ENCODE data around the gene FOXP2. TPM values are rescaled to one million over a fixed set of nuclear protein-coding genes. Genes with fewer than 3 reads are reported as not detected.

FOXP2 gene
- total RNA-seq, 2 experiments from 2014 or later: not detected

GRCh38 chr7:114450431-114450830, 35.8 kb downstream of the FOXP2 start:
- ATAC-seq (ENCODE audit: poor library complexity) (no peak), DNase-seq (no peak)
- Histone ChIP-seq H3K9me3 (ENCODE audit: control insufficient read depth in 1 of 2, insufficient read depth in 1 of 2, low read length in 2 of 2) (no peaks in the 10 kb centered on the region), H3K4me3 (ENCODE audit: low read length) (no peak overlapping the region), H3K27ac (ENCODE audit: low read depth in 1 of 2, low read length in 2 of 2) (no peak overlapping the region), H3K4me1 (ENCODE audit: insufficient read depth, low read length) (no peaks in the 10 kb centered on the region), H3K27me3 (ENCODE audit: control insufficient read depth in 1 of 2, insufficient read depth in 2 of 2, low read length in 2 of 2) (no peaks in the 10 kb centered on the region), H3K36me3 (ENCODE audit: insufficient read depth, low read length) (no peaks in the 10 kb centered on the region)
- no peaks in the 10 kb centered on the region for H3K4me1 Mint-ChIP-seq (ENCODE audit: low read depth)
- TF ChIP-seq CTCF (IDR thresholded peaks at IDR 0.05): no peak
- no peak overlapping the region for H3K4me3 Mint-ChIP-seq
- no peak overlapping the region for H3K27ac Mint-ChIP-seq
- POLR2A ChIA-PET: no interaction called here
- H3K27me3 Mint-ChIP-seq: no peaks in the 10 kb centered on the region
- H3K9me3 Mint-ChIP-seq: no peaks in the 10 kb centered on the region
- CTCF ChIA-PET: no interaction called here
- no peaks in the 10 kb centered on the region for H3K36me3 Mint-ChIP-seq (ENCODE audit: low read depth)
- intact Hi-C loops (cut with DNase I, micrococcal nuclease): no loop called here

GRCh38 chr7:114459574-114459973, 45.0 kb downstream of the FOXP2 start:
- ChIA-PET POLR2A (no interaction called here), CTCF (no interaction called here)
- H3K4me3 Mint-ChIP-seq: no peak overlapping the region
- H3K4me1 Mint-ChIP-seq (ENCODE audit: low read depth): no peaks in the 10 kb centered on the region
- H3K27ac Mint-ChIP-seq: no peak overlapping the region
- no peak for TF ChIP-seq CTCF (IDR thresholded peaks at IDR 0.05)
- DNase-seq (no peak), ATAC-seq (ENCODE audit: poor library complexity) (no peak)
- Histone ChIP-seq H3K4me3 (ENCODE audit: low read length) (no peak overlapping the region), H3K36me3 (ENCODE audit: insufficient read depth, low read length) (no peaks in the 10 kb centered on the region), H3K27me3 (ENCODE audit: control insufficient read depth in 1 of 2, insufficient read depth in 2 of 2, low read length in 2 of 2) (no peaks in the 10 kb centered on the region), H3K27ac (ENCODE audit: low read depth in 1 of 2, low read length in 2 of 2) (no peak overlapping the region), H3K4me1 (ENCODE audit: insufficient read depth, low read length) (no peaks in the 10 kb centered on the region), H3K9me3 (ENCODE audit: control insufficient read depth in 1 of 2, insufficient read depth in 1 of 2, low read length in 2 of 2) (peaks cover 0 to 8% of the 10 kb centered on the region in 2 experiments)
- H3K27me3 Mint-ChIP-seq: no peaks in the 10 kb centered on the region
- intact Hi-C loops (cut with DNase I, micrococcal nuclease): no loop called here
- peaks cover 3% of the 10 kb centered on the region for H3K9me3 Mint-ChIP-seq
- no peaks in the 10 kb centered on the region for H3K36me3 Mint-ChIP-seq (ENCODE audit: low read depth)

- DNase-seq (no peak), ATAC-seq (ENCODE audit: poor library complexity) (no peak)
- no peak overlapping the region for H3K4me3 Mint-ChIP-seq
- TF ChIP-seq CTCF (IDR thresholded peaks at IDR 0.05): no peak
- Histone ChIP-seq H3K4me1 (ENCODE audit: insufficient read depth, low read length) (no peaks in the 10 kb centered on the region), H3K27ac (ENCODE audit: low read depth in 1 of 2, low read length in 2 of 2) (no peak overlapping the region), H3K27me3 (ENCODE audit: control insufficient read depth in 1 of 2, insufficient read depth in 2 of 2, low read length in 2 of 2) (no peaks in the 10 kb centered on the region), H3K4me3 (ENCODE audit: low read length) (no peak overlapping the region), H3K36me3 (ENCODE audit: insufficient read depth, low read length) (no peaks in the 10 kb centered on the region), H3K9me3 (ENCODE audit: control insufficient read depth in 1 of 2, insufficient read depth in 1 of 2, low read length in 2 of 2) (peaks cover 0 to 8% of the 10 kb centered on the region in 2 experiments)
- intact Hi-C loops (cut with DNase I, micrococcal nuclease): no loop called here
- no peaks in the 10 kb centered on the region for H3K27me3 Mint-ChIP-seq
- H3K4me1 Mint-ChIP-seq (ENCODE audit: low read depth): no peaks in the 10 kb centered on the region
- ChIA-PET POLR2A (no interaction called here), CTCF (no interaction called here)
- H3K36me3 Mint-ChIP-seq (ENCODE audit: low read depth): no peaks in the 10 kb centered on the region
- H3K9me3 Mint-ChIP-seq: peaks cover 3% of the 10 kb centered on the region
- H3K27ac Mint-ChIP-seq: no peak overlapping the region
Observed at GRCh38 chr7:114460021-114460420, 45.4 kb downstream of the FOXP2 start.

Measured in CD4-positive, alpha-beta T cell (primary cell).